ENCODE measurements around the gene SKP2. TPM values are rescaled to one million over a fixed set of nuclear protein-coding genes. Genes with fewer than 3 reads are reported as not detected.

SKP2 gene
- total RNA-seq, 4 donors from 2014 or later: 6.9 to 12.8 (median 8.6) TPM

GRCh38 chr5:36228505-36228904, 76.6 kb downstream of the SKP2 start:
- TF ChIP-seq POLR2A (IDR thresholded peaks at IDR 0.05) (no peak), CTCF (IDR thresholded peaks at IDR 0.05) (no peak)
- no peak overlapping the region for H3K4me3 ChIP-seq (ENCODE audit: low read depth, poor library complexity, severe bottlenecking)
- no peak for DNase-seq (ENCODE audit: low spot score in 2 of 2)
- intact Hi-C loops (cut with DNase I; ENCODE audit: low total_unique reads): no loop called here
- 93 to 94% methylated on average over 7 of the region's 7 CpGs for WGBS, 2 donors

- intact Hi-C loops (cut with DNase I; ENCODE audit: low total_unique reads): no loop called here
- TF ChIP-seq POLR2A (IDR thresholded peaks at IDR 0.05): no peak
- no peak for TF ChIP-seq CTCF (IDR thresholded peaks at IDR 0.05)
- H3K4me3 ChIP-seq (ENCODE audit: low read depth, poor library complexity, severe bottlenecking): no peak overlapping the region
- 89 to 93% methylated on average over 1 of the region's 1 CpG for whole genome bisulfite sequencing, 2 donors
- no peak for DNase-seq (ENCODE audit: low spot score in 2 of 2)
Observed at GRCh38 chr5:36230151-36230790, 78.4 kb downstream of the SKP2 start.

- TF ChIP-seq CTCF (IDR thresholded peaks at IDR 0.05): no peak
- no peak for TF ChIP-seq POLR2A (IDR thresholded peaks at IDR 0.05)
- intact Hi-C loops (cut with DNase I; ENCODE audit: low total_unique reads): no loop called here
- no peak for DNase-seq (ENCODE audit: low spot score in 2 of 2)
- WGBS, 2 donors: 90 to 94% methylated on average over 3 of the region's 3 CpGs
- H3K4me3 ChIP-seq (ENCODE audit: low read depth, poor library complexity, severe bottlenecking): no peak overlapping the region
Observed at GRCh38 chr5:36232533-36232932, 80.6 kb downstream of the SKP2 start.

MicroRNAs encoded within 50 kb of the gene (microRNA counts, 767-probe panel; counts per million panel counts)
- 0 to 358 counts per million in 2 donors for microRNA hsa-miR-580

Small RNAs within 50 kb of the gene (microRNA-seq; reads per million reads assigned to microRNA genes)
- 0 reads per million in 2 donors for gene MIR580 (ENCODE audit: borderline number of aligned reads in 1 of 2, borderline replicate concordance in 2 of 2)

Other genes starting within 250 kb of the SKP2 start
- not detected for gene CAPSL, start 213.5 kb upstream of the SKP2 start, total RNA-seq
- gene UGT3A1, start 160.7 kb upstream of the SKP2 start, total RNA-seq: under 1 TPM in 1 of 4 donors, not detected in 3; 0.23 TPM
- gene UGT3A2, start 85.2 kb upstream of the SKP2 start, total RNA-seq: 10 to 100 TPM in 1 of 4 donors, 1 to 10 TPM in 3; 3.1 to 38.2 (median 7.7) TPM
- gene LMBRD2, start 224 bp upstream of the SKP2 start, total RNA-seq: 10 to 100 TPM in 3 of 4 donors, 1 to 10 TPM in 1; 8.1 to 22.4 (median 11.3) TPM
- 10 to 100 TPM; 10.0 to 18.4 (median 14.8) TPM for gene NADK2, start 89.8 kb downstream of the SKP2 start, total RNA-seq
- 1 to 10 TPM in 3 of 4 donors, under 1 TPM in 1; 0.25 to 2.0 (median 1.5) TPM for gene RANBP3L, start 149.8 kb downstream of the SKP2 start, total RNA-seq

Measured in lower leg skin (tissue), 4 donors.